Measurements from ENCODE around the gene GNG7.

DNA sequence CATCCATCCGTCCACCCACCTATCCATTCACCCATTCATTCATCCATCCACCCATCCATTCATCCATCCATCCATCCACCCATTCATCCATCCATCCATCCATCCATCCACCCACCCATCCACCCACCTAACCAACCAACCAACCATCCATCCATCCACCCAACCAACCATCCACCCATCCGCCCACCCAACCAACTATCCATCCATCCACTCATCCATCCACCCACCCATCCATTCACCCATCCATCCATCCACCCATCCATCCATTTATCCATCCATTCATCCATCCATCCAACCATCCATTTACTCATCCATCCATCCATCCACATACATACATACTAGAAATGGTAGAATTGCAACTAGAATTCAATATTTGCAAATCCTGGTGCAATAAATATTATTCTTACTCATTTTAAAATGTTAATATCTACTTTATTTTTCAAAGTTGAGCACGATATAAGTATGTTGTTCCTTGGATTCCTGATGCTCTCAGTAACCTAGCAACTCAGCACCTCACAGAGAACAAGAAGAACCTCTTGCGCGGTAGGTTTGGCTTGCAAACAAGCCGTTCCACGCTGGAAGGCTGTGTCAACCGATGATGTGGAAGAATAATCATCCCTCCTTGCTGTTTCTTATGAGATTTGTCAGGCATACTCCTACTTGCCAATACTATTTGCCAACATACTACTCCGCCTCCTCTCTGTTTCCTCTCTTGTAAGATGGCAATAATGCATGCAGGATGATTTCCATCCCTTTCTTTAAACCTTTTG is 111.7 kb downstream of the GNG7 start:
- TF ChIP-seq NR3C1 (CRISPR knock-in tag; conservative IDR thresholded peaks at IDR 0.05; ENCODE audit: low read depth) (no peak), ATF1 (CRISPR knock-in tag; IDR thresholded peaks at IDR 0.05) (no peak), JUN (CRISPR knock-in tag; IDR thresholded peaks at IDR 0.05) (no peak), CTCF (IDR thresholded peaks at IDR 0.05) (no peak), ZNF281 (CRISPR knock-in tag; IDR thresholded peaks at IDR 0.05) (no peak), NR1H2 (CRISPR knock-in tag; IDR thresholded peaks at IDR 0.05) (no peak)

Data from WTC11 (cell line).